Neural cell (in vitro differentiated cells): ENCODE results near the gene BCOR. TPM values are rescaled to one million over a fixed set of nuclear protein-coding genes. Genes with fewer than 3 reads are reported as not detected.

Experiments used
- H2AFZ ChIP-seq: fragments of 200-600, 300-800 bp; sonication (generic), shearing (Covaris generic); 2 replicates; pipeline ENCODE4 v1.6.0; 2014; ENCODE audit warnings: low read depth, mild to moderate bottlenecking, antibody characterized with exemption, low read length, moderate library complexity
- H3F3A ChIP-seq: fragments of 200-600 bp; shearing (Covaris generic); 2 replicates; pipeline ENCODE4 v1.6.1; 2016; ENCODE audit warnings: mild to moderate bottlenecking, moderate library complexity, mixed read lengths, antibody characterized with exemption, low read length; ENCODE audit not compliant: insufficient read depth, poor library complexity, severe bottlenecking
- H3K27ac ChIP-seq: fragments of 200-600, 300-800 bp; sonication (generic), shearing (Covaris generic); 2 replicates; pipeline ENCODE4 v1.5.1; 2014; ENCODE audit warnings: mild to moderate bottlenecking, low read length, moderate library complexity
- H3K27me3 ChIP-seq: fragments of 300-800, 200-600 bp; sonication (generic), shearing (Covaris generic); 2 replicates; pipeline ENCODE4 v1.6.0; 2014; ENCODE audit warnings: mild to moderate bottlenecking, low read depth, low read length, moderate library complexity; ENCODE audit not compliant: insufficient read depth
- H3K36me3 ChIP-seq: fragments of 300-800, 200-600 bp; sonication (generic), shearing (Covaris generic); 2 replicates; pipeline ENCODE4 v1.5.1; 2014; ENCODE audit warnings: mild to moderate bottlenecking, antibody characterized with exemption, low read length, moderate library complexity; ENCODE audit not compliant: insufficient read depth
- H3K4me2 ChIP-seq: fragments of 300-800, 200-600 bp; sonication (generic), shearing (Covaris generic); 2 replicates; pipeline ENCODE4 v1.6.0; 2014; ENCODE audit warnings: mild to moderate bottlenecking, low read length
- H3K4me3 ChIP-seq: fragments of 300-800, 200-600 bp; sonication (generic), shearing (Covaris generic); 2 replicates; pipeline ENCODE4 v1.5.1; 2014; ENCODE audit warnings: mild to moderate bottlenecking, low read length, moderate library complexity
- H3K79me2 ChIP-seq: fragments of 200-600 bp; shearing (Covaris generic); replicated peaks from 2 replicates; pipeline ENCODE4 v1.6.0; 2014; ENCODE audit warnings: mild to moderate bottlenecking, low read length, moderate library complexity; ENCODE audit not compliant: insufficient read depth
- H3K9ac ChIP-seq: fragments of 300-800, 200-600 bp; sonication (generic), shearing (Covaris generic); 2 replicates; pipeline ENCODE4 v1.6.1; 2016; ENCODE audit warnings: mild to moderate bottlenecking, low read length, mixed read lengths
- H3K9me2 ChIP-seq: fragments of 200-600 bp; shearing (Covaris generic); 2 replicates; pipeline ENCODE4 v1.6.1; 2016; ENCODE audit warnings: mild to moderate bottlenecking, low read length, mixed read lengths; ENCODE audit not compliant: insufficient read depth
- H3K9me3 ChIP-seq: fragments of 200-600, 300-800 bp; sonication (generic), shearing (Covaris generic); 2 replicates; pipeline ENCODE4 v1.6.1; 2016; ENCODE audit warnings: mild to moderate bottlenecking, mixed run types, low read length, moderate library complexity, mixed read lengths
- H4K20me1 ChIP-seq: fragments of 200-600 bp; shearing (Covaris generic); 2 replicates; pipeline ENCODE4 v1.6.1; 2016; ENCODE audit warnings: mild to moderate bottlenecking, mixed run types; ENCODE audit not compliant: insufficient read depth
- EP300 ChIP-seq: fragments of 450-650 bp; conservative IDR thresholded peaks from 2 replicates; pipeline ENCODE4 v1.6.1; 2014; ENCODE audit warnings: antibody characterized with exemption, mild to moderate bottlenecking, moderate library complexity; ENCODE audit not compliant: poor library complexity, severe bottlenecking
- EZH2 ChIP-seq: fragments of 200-600, 300-800 bp; shearing (Covaris generic), sonication (generic); IDR thresholded peaks from 2 replicates; pipeline ENCODE4 v1.6.1; 2014; ENCODE audit warnings: antibody characterized with exemption, low read length, borderline replicate concordance, mild to moderate bottlenecking; ENCODE audit not compliant: insufficient read depth, poor library complexity, severe bottlenecking
- MXI1 ChIP-seq: fragments of 450-650 bp; conservative IDR thresholded peaks from 2 replicates; pipeline ENCODE4 v1.6.1; 2014; ENCODE audit warnings: antibody characterized with exemption, mild to moderate bottlenecking; ENCODE audit not compliant: poor library complexity, severe bottlenecking
- POLR2AphosphoS5 ChIP-seq: IDR thresholded peaks from 2 replicates; pipeline ENCODE4 v1.6.1; 2012
- RAD21 ChIP-seq: fragments of 450-650 bp; conservative IDR thresholded peaks from 2 replicates; pipeline ENCODE4 v1.6.1; 2014; ENCODE audit warnings: antibody characterized with exemption, mild to moderate bottlenecking, moderate library complexity
- SMC3 ChIP-seq: fragments of 450-650 bp; conservative IDR thresholded peaks from 2 replicates; pipeline ENCODE4 v1.6.1; 2014; ENCODE audit warnings: antibody characterized with exemption, mild to moderate bottlenecking, moderate library complexity; ENCODE audit not compliant: poor library complexity
- TAF1 ChIP-seq: IDR thresholded peaks from 2 replicates; pipeline ENCODE4 v1.6.1; 2012; ENCODE audit warnings: low read depth
- polyA plus RNA-seq: library from polyadenylated mRNA; depleted of rRNA; stranded (reverse); fragments of >200 nt; gene quantifications from 2 replicates; pipeline ENCODE4 v1.2.3, GENCODE V29; 2014
- TF ChIP-seq, protein P1 (sequence below): IDR thresholded peaks from 2 replicates; pipeline ENCODE4 v1.6.1; 2012; ENCODE audit warnings: borderline replicate concordance
- TF ChIP-seq, protein P2 (sequence below): fragments of 450-650 bp; IDR thresholded peaks from 2 replicates; pipeline ENCODE4 v1.5.1; 2014; ENCODE audit warnings: antibody characterized with exemption, mild to moderate bottlenecking, moderate library complexity; ENCODE audit not compliant: poor library complexity, severe bottlenecking

BCOR gene
- polyA plus RNA-seq, 1 donor from 2014 or later: 18.0 TPM

- Histone ChIP-seq H3K9me3 (no peaks in the 10 kb centered on the region), H3K79me2 (no peaks in the 10 kb centered on the region), H4K20me1 (no peaks in the 10 kb centered on the region), H3F3A (no peaks in the 10 kb centered on the region), H3K9ac (no peak overlapping the region), H3K27ac (no peak overlapping the region), H3K4me2 (no peak overlapping the region), H2AFZ (no peak overlapping the region), H3K9me2 (no peaks in the 10 kb centered on the region), H3K36me3 (no peaks in the 10 kb centered on the region), H3K27me3 (peaks cover 62% of the 10 kb centered on the region), H3K4me3 (no peak overlapping the region)
- TF ChIP-seq, protein P1, sequence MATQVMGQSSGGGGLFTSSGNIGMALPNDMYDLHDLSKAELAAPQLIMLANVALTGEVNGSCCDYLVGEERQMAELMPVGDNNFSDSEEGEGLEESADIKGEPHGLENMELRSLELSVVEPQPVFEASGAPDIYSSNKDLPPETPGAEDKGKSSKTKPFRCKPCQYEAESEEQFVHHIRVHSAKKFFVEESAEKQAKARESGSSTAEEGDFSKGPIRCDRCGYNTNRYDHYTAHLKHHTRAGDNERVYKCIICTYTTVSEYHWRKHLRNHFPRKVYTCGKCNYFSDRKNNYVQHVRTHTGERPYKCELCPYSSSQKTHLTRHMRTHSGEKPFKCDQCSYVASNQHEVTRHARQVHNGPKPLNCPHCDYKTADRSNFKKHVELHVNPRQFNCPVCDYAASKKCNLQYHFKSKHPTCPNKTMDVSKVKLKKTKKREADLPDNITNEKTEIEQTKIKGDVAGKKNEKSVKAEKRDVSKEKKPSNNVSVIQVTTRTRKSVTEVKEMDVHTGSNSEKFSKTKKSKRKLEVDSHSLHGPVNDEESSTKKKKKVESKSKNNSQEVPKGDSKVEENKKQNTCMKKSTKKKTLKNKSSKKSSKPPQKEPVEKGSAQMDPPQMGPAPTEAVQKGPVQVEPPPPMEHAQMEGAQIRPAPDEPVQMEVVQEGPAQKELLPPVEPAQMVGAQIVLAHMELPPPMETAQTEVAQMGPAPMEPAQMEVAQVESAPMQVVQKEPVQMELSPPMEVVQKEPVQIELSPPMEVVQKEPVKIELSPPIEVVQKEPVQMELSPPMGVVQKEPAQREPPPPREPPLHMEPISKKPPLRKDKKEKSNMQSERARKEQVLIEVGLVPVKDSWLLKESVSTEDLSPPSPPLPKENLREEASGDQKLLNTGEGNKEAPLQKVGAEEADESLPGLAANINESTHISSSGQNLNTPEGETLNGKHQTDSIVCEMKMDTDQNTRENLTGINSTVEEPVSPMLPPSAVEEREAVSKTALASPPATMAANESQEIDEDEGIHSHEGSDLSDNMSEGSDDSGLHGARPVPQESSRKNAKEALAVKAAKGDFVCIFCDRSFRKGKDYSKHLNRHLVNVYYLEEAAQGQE: no peak
- no peak for TF ChIP-seq TAF1
- no peak for TF ChIP-seq RAD21
- no peak for TF ChIP-seq EP300
- TF ChIP-seq, protein P2, sequence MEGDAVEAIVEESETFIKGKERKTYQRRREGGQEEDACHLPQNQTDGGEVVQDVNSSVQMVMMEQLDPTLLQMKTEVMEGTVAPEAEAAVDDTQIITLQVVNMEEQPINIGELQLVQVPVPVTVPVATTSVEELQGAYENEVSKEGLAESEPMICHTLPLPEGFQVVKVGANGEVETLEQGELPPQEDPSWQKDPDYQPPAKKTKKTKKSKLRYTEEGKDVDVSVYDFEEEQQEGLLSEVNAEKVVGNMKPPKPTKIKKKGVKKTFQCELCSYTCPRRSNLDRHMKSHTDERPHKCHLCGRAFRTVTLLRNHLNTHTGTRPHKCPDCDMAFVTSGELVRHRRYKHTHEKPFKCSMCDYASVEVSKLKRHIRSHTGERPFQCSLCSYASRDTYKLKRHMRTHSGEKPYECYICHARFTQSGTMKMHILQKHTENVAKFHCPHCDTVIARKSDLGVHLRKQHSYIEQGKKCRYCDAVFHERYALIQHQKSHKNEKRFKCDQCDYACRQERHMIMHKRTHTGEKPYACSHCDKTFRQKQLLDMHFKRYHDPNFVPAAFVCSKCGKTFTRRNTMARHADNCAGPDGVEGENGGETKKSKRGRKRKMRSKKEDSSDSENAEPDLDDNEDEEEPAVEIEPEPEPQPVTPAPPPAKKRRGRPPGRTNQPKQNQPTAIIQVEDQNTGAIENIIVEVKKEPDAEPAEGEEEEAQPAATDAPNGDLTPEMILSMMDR: no peak
- TF ChIP-seq EZH2: no peak
- no peak for TF ChIP-seq SMC3
- no peak for TF ChIP-seq POLR2AphosphoS5
- no peak for TF ChIP-seq MXI1
Observed at GRCh38 chrX:40007131-40007755, 90.5 kb downstream of the BCOR start.

- H3K79me2 ChIP-seq: no peaks in the 10 kb centered on the region
- H3K36me3 ChIP-seq: no peaks in the 10 kb centered on the region
- no peak overlapping the region for H3K27ac ChIP-seq
- H3K4me2 ChIP-seq: no peak overlapping the region
- no peak overlapping the region for H3K9ac ChIP-seq
- peak overlapping the region; percentile 49 for H3K4me3 ChIP-seq
- no peaks in the 10 kb centered on the region for H3K9me2 ChIP-seq
- H4K20me1 ChIP-seq: no peaks in the 10 kb centered on the region
- H3F3A ChIP-seq: no peaks in the 10 kb centered on the region
- H3K9me3 ChIP-seq: no peaks in the 10 kb centered on the region
- H3K27me3 ChIP-seq: peaks cover 55% of the 10 kb centered on the region
- no peak overlapping the region for H2AFZ ChIP-seq
- TF ChIP-seq RAD21: no peak
- TF ChIP-seq MXI1: no peak
- TF ChIP-seq POLR2AphosphoS5: no peak
Observed at GRCh38 chrX:40006106-40007017, 91.4 kb downstream of the BCOR start.
